Body of pancreas (tissue), 4 donors: Measurements from ENCODE around the gene TRERF1. TPM values are rescaled to one million over a fixed set of nuclear protein-coding genes. Genes with fewer than 3 reads are reported as not detected.

Experiments used
- ATAC-seq: fragments of 150-250 bp; one replicate; pipeline ENCODE4 v1.9.1; 2016
- DNase-seq, 4 donors: peaks; one replicate each; pipeline ENCODE4 v3.0.0-alpha.2; 2019
- H3K27ac ChIP-seq, 4 donors: fragments of 200-600 bp; sonication (generic); 1 replicate in 3 of 4; 2 replicates in 1 of 4; pipeline versions ENCODE4 v1.5.1 to v1.6.1; 2016 to 2019; ENCODE audit warnings: mild to moderate bottlenecking in 1 of 4, mixed read lengths in 1 of 4, moderate library complexity in 1 of 4
- H3K27me3 ChIP-seq, 2 donors: fragments of 200-600 bp; sonication (generic); one replicate each; pipeline ENCODE4 v1.6.0; 2016; ENCODE audit warnings: mild to moderate bottlenecking in 1 of 2
- H3K36me3 ChIP-seq, 2 donors: fragments of 200-600 bp; sonication (generic); replicated peaks in 1 of 2; 2 replicates each; pipeline ENCODE4 v1.5.1; 2016; ENCODE audit warnings: low read depth in 2 of 2; ENCODE audit not compliant: insufficient read depth in 1 of 2
- H3K4me1 ChIP-seq: fragments of 200-600 bp; sonication (generic); one replicate; pipeline ENCODE4 v1.6.0; 2016
- H3K4me3 ChIP-seq, 2 donors: fragments of 200-600 bp; sonication (generic); 1 replicate in 1 of 2; 2 replicates in 1 of 2; pipeline ENCODE4 v1.5.1; 2016 to 2019
- H3K9me3 ChIP-seq, 3 donors: fragments of 200-600 bp; sonication (generic); 1 replicate in 2 of 3; 2 replicates in 1 of 3; pipeline ENCODE4 v1.5.1; 2016
- POLR2A ChIP-seq, 3 donors: fragments of 450-650 bp; IDR thresholded peaks; one replicate each; pipeline ENCODE4 v1.6.1; 2016; ENCODE audit warnings: antibody characterized with exemption in 3 of 3, mild to moderate bottlenecking in 2 of 3
- WGBS, 2 donors: methylation state at CpG; one replicate each; pipeline ENCODE4 v1.1.5; 2017; 5-methylcytosine and 5-hydroxymethylcytosine counted together
- intact Hi-C: fragments of 100-400 bp; cut with DNase I; formaldehyde crosslinking; loops from one replicate; pipeline ENCODE4 v1.15.1; 2023
- total RNA-seq, 2 donors: library from RNA; depleted of rRNA; stranded (reverse); fragments of >200 nt; gene quantifications; one replicate each; pipeline ENCODE4 v1.1.0, GENCODE V29; 2016
- TF ChIP-seq, protein P1 (sequence below), 7 experiments: fragments of 450-650 bp in 4 of 7; fragments of 200-600 bp in 3 of 7; sonication (generic) in 3 of 7; IDR thresholded peaks; one replicate each; pipeline ENCODE4 v1.5.1; 2016 to 2019; ENCODE audit warnings: antibody characterized with exemption in 7 of 7

TRERF1 gene
- total RNA-seq, 2 donors from 2014 or later: 2.3 to 3.4 TPM

DNA sequence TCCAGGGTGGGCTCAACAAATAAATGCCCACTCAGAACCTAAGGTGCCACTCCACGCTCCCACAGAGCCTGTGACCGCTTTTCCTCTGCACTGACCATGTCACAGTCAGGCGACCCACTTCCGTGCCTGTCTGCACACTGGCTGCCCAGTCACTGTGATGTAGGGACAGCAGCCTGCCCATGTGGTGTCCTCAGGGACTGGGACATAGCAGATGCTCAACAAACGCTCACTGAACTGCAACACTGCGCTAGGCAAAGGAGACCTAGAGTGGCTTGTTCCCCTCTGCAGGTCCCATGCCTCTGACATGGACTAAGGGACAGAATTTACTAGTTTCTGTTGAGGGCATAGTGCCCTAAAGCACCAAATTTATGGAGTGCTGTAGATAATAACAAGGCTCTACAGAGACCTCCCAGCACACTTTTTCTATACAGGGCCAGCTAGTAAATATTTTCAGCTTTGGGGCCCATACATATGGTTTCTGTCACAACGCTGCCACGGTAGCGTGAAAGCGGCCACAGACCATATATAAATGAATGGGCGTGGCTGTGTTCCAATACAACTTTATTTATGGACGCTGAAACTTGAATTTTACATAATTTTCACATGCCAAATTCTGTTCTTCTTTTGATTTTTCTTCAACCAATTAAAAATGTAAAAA, 176.2 kb downstream of the TRERF1 start:
- TF ChIP-seq POLR2A (IDR thresholded peaks at IDR 0.05): no peak
- TF ChIP-seq, protein P1, sequence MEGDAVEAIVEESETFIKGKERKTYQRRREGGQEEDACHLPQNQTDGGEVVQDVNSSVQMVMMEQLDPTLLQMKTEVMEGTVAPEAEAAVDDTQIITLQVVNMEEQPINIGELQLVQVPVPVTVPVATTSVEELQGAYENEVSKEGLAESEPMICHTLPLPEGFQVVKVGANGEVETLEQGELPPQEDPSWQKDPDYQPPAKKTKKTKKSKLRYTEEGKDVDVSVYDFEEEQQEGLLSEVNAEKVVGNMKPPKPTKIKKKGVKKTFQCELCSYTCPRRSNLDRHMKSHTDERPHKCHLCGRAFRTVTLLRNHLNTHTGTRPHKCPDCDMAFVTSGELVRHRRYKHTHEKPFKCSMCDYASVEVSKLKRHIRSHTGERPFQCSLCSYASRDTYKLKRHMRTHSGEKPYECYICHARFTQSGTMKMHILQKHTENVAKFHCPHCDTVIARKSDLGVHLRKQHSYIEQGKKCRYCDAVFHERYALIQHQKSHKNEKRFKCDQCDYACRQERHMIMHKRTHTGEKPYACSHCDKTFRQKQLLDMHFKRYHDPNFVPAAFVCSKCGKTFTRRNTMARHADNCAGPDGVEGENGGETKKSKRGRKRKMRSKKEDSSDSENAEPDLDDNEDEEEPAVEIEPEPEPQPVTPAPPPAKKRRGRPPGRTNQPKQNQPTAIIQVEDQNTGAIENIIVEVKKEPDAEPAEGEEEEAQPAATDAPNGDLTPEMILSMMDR (IDR thresholded peaks at IDR 0.05): no peak
- Histone ChIP-seq H3K4me1 (no peaks in the 10 kb centered on the region), H3K9me3 (no peaks in the 10 kb centered on the region), H3K27ac (no peak overlapping the region), H3K4me3 (no peak overlapping the region), H3K36me3 (no peaks in the 10 kb centered on the region), H3K27me3 (no peaks in the 10 kb centered on the region)
- intact Hi-C loops: no loop called here
- WGBS, 2 donors: 90 to 93% methylated on average over 12 of the region's 12 CpGs
- ATAC-seq (no peak), DNase-seq (no peak)

DNA sequence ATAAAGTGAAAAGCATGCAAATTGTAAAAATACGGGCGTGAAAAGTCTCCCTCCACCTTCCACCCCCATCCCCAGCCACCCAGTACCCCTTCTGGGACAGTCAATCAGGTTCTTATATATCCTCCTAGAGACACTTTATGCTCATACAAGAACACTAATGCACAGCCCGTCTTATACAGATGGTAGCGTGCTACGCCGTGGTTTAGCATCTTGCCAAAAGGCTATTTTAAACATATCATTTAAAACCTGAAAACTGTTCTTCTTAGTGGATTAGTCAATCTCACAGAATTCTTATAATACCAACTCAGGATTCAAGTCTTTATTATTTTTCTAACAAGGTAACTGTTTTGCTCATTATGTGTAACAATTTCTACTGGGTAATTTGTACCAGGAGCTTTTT, 176.8 kb downstream of the TRERF1 start:
- Histone ChIP-seq H3K4me3 (no peak overlapping the region), H3K9me3 (no peaks in the 10 kb centered on the region), H3K36me3 (no peaks in the 10 kb centered on the region), H3K27ac (no peak overlapping the region), H3K4me1 (no peaks in the 10 kb centered on the region), H3K27me3 (no peaks in the 10 kb centered on the region)
- intact Hi-C loops: no loop called here
- DNase-seq (no peak), ATAC-seq (no peak)
- WGBS, 2 donors: 97 to 98% methylated on average over 6 of the region's 6 CpGs
- TF ChIP-seq POLR2A (IDR thresholded peaks at IDR 0.05): no peak
- TF ChIP-seq, protein P1 (IDR thresholded peaks at IDR 0.05): no peak

DNA sequence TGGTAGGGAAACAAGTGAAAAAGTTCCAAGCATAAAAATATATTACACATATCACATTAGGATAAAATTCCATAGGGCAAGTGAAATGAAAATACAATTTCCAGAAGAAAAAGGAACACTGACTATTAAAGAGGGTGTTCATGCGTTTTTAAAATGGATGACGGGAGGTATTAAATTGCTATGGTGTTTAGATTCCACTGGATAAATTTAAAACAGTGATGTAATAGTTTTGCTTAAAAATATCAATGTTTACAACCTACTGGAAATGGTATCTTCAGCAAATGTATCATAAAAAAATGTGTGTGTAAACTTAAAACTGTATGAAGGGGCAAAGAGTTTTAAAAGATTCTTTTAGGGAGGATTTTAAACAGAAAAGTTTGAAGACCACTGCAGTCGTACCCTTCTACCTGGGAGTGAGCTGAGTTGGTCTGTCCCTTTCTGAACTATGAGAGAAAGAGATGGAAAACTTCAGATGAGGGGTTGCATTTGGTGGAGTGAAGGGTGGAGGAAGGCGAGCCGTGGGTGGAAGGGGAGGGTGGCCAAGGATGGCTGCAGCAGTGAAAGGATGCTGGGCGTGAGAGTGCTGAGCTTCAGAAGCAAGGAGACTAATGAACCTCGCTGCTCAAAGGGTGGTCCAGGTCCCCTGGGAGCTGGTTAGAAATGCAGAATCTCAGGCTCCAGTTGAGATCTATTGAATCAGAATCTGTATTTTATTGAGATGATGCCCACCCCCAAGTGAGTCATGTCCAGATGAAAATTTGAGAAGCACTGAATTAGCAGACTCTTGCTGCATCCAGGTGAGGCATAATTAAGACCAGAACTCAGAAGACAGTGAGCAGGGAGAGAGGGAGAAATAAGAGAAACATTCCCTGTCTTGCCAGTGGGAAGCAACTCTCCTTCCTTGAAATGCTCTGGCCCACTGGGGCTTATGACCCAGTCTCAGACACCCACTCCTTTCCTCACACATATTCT, 179.6 kb downstream of the TRERF1 start:
- Histone ChIP-seq H3K27ac (no peak overlapping the region), H3K4me1 (no peaks in the 10 kb centered on the region), H3K4me3 (no peak overlapping the region), H3K27me3 (no peaks in the 10 kb centered on the region), H3K9me3 (no peaks in the 10 kb centered on the region), H3K36me3 (no peaks in the 10 kb centered on the region)
- intact Hi-C loops: no loop called here
- no peak for DNase-seq
- no peak for TF ChIP-seq POLR2A (IDR thresholded peaks at IDR 0.05)
- TF ChIP-seq, protein P1 (IDR thresholded peaks at IDR 0.05): no peak
- 75 to 86% methylated on average over 7 of the region's 7 CpGs for WGBS, 2 donors
- no peak for ATAC-seq

DNA sequence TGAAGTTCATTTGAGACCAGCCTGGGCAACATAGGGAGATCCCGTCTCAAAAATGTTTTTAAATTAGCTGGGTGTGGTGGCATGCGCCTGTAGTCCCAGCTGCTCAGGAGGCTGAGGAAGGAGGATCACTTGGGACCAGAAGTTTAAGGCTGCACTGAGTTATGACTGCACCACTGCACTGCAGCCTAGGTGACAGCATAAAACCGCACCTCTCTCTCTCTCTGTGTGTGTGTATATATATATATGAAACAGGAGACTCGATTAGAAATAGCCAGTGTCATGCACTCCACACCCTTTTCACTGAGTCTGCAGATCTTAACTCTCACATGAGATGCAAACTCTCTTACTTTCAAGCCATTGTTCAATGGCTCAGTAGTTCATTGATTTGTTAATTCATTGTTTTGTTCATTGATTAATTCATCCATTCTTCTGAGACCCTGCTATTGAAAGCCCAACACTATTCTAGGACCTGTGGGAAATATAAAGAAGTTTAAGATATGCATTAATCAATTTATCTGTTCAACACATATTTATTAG, 181.7 kb downstream of the TRERF1 start:
- WGBS, 2 donors: 78 to 83% methylated on average over 4 of the region's 4 CpGs
- no peak for DNase-seq
- Histone ChIP-seq H3K36me3 (no peaks in the 10 kb centered on the region), H3K4me3 (no peak overlapping the region), H3K4me1 (no peaks in the 10 kb centered on the region), H3K9me3 (no peaks in the 10 kb centered on the region), H3K27me3 (no peaks in the 10 kb centered on the region), H3K27ac (no peak overlapping the region)
- TF ChIP-seq, protein P1 (IDR thresholded peaks at IDR 0.05): no peak
- TF ChIP-seq POLR2A (IDR thresholded peaks at IDR 0.05): no peak
- ATAC-seq: no peak
- intact Hi-C loops: no loop called here
